Lower leg skin (tissue), 4 donors: ENCODE results near the gene KCTD5. TPM values are rescaled to one million over a fixed set of nuclear protein-coding genes. Genes with fewer than 3 reads are reported as not detected.

ENCODE experiments used
- DNase-seq, 2 donors: peaks; one replicate each; pipeline ENCODE4 v3.0.0-alpha.2; 2019; ENCODE audit warnings: low spot score in 2 of 2
- H3K4me3 ChIP-seq: fragments of 200-600 bp; sonication (generic); 2 replicates; pipeline ENCODE4 v1.5.1; 2017; ENCODE audit warnings: mild to moderate bottlenecking, low read depth; ENCODE audit not compliant: poor library complexity, severe bottlenecking
- CTCF ChIP-seq, 3 donors: fragments of 450-650 bp; IDR thresholded peaks; one replicate each; pipeline ENCODE4 v1.5.1; 2016; ENCODE audit warnings: antibody characterized with exemption in 3 of 3, mild to moderate bottlenecking in 3 of 3, moderate library complexity in 2 of 3
- POLR2A ChIP-seq, 2 donors: fragments of 450-650 bp; IDR thresholded peaks; one replicate each; pipeline ENCODE4 v1.6.1; 2016 to 2017; ENCODE audit warnings: antibody characterized with exemption in 2 of 2, mild to moderate bottlenecking in 1 of 2, moderate library complexity in 1 of 2
- WGBS, 2 donors: methylation state at CpG; one replicate each; pipeline ENCODE4 v1.1.5; 2018; 5-methylcytosine and 5-hydroxymethylcytosine counted together
- intact Hi-C: fragments of 100-400 bp; cut with DNase I; formaldehyde crosslinking; loops from one replicate; pipeline ENCODE4 v1.15.0; 2023; ENCODE audit warnings: low total_unique reads
- total RNA-seq, 4 donors: library from RNA; depleted of rRNA; stranded (reverse); fragments of >200 nt; gene quantifications; one replicate each; pipeline ENCODE4 v1.1.0, GENCODE V29; 2016

The KCTD5 gene
- total RNA-seq, 4 donors from 2014 or later = 34.9 to 61.9 (median 51.1) TPM

DNA sequence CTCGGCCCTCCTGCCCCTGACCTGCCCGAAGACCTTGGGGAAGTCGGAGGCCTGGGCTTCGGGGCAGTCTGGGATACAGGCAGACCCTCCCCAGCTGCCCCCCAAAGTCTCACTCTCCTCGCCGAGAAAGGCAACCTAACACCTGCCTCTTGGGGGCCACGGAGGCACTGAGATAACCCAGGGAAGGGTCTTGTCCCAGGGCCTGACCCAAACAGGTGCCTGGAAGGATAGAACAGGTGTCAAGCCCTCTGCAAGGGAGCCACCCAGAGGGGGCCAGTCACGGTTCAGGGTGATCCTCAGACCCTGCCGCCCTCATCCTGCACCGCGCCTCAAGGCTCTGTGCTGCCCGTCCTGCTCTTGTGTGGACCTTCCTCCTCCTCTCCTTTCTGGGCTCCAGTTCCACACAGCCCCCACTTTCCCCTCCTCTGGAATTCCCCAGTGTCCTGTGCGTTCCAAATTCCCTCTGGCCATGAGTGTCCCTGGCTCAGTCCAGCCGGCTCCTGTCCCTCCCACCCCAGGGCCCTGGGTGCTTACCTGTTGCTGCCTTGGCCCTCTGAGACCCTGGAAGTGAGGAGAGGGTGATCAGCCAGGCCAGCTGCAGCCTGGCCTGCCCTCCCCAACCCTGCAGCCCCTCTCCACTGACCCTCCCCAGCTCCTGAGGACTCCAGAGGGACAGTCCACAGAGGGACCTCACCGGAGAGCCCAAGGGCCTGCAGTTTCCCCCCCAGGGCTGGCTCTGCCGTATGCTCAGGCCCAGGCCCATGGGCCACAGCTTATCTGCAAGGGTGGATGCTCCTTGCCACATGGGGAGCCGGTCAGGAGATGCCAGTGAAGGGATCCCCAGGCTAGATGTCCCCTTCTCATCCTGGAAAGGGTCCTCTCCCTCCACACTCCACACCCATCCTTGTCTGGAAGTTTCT lies 33.9 kb downstream of the KCTD5 start:
- DNase-seq = no peak
- 68 to 79% methylated on average over 13 to 17 of the region's 17 CpGs for WGBS, 2 donors
- intact Hi-C loops = no loop called here
- TF ChIP-seq CTCF (IDR thresholded peaks at IDR 0.05) (no peak), POLR2A (IDR thresholded peaks at IDR 0.05) (no peak)
- H3K4me3 ChIP-seq = no peak overlapping the region

- intact Hi-C loops = no loop called here
- TF ChIP-seq POLR2A (IDR thresholded peaks at IDR 0.05) (no peak), CTCF (IDR thresholded peaks at IDR 0.05) (no peak)
- 78 to 86% methylated on average over 8 to 10 of the region's 10 CpGs for WGBS, 2 donors
- no peak overlapping the region for H3K4me3 ChIP-seq
- DNase-seq = no peak
These were observed 34.6 kb downstream of the KCTD5 start for GRCh38 chr16:2716948-2717347.

GRCh38 chr16:2717383-2718263 lies 35.3 kb downstream of the KCTD5 start:
- no peak for TF ChIP-seq CTCF (IDR thresholded peaks at IDR 0.05)
- no peak for TF ChIP-seq POLR2A (IDR thresholded peaks at IDR 0.05)
- 75 to 87% methylated on average over 21 of the region's 21 CpGs for WGBS, 2 donors
- no peak for DNase-seq
- intact Hi-C loops = no loop called here
- no peak overlapping the region for H3K4me3 ChIP-seq

DNA sequence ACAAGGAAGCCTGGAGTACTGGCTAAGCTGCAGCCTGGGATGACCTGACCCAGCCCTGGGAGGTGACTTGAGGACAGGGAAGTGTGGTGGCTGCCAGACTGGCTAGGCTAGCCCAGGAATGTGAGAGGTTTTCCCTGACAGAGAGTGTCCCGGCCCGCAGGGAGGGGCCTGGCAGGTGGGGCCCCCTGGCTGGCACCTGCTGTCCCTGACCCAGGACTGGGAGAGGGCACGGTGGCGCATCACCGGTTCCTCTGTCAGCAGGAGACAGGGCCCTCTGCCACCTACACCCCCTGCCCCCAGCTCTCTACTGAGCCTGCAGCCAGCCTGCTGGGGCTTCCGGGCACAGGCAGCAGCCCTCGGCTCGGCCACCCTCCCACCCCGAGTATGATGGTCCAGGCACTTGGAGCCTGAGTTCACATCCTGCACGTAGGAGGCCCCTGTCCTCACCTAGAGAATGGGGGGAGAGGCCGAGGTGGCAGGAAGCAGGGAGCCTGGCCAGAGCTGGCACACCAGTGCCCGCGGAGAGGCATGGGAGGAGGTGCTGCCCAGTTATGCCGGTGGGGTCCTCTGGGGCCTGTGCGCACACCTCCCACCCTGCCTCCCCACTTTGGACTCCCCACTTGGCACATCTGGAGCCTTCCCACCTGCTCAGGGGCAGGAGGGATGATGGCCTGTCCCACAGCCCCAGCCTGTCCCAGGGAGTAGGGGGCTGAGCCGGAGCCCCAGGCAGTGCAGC lies 37.2 kb downstream of the KCTD5 start:
- DNase-seq = no peak
- WGBS, 2 donors = 52 to 61% methylated on average over 10 to 14 of the region's 16 CpGs
- intact Hi-C loops = no loop called here
- no peak overlapping the region for H3K4me3 ChIP-seq
- TF ChIP-seq CTCF (IDR thresholded peaks at IDR 0.05) (no peak), POLR2A (IDR thresholded peaks at IDR 0.05) (no peak)

GRCh38 chr16:2720064-2720457 lies 37.7 kb downstream of the KCTD5 start, which contains the start of gene PRSS27:
PRSS27 (minus strand) TSS chr16:2720224; CDS start chr16:2720160, 64 bp downstream.
- peak within 1 kb of the TSS; percentile 45 for H3K4me3 ChIP-seq
- no peak for DNase-seq
- WGBS, 2 donors = 57 to 71% methylated on average over 22 to 23 of the region's 26 CpGs
- intact Hi-C loops = no loop called here
- TF ChIP-seq POLR2A (IDR thresholded peaks at IDR 0.05) = no peak
- no peak for TF ChIP-seq CTCF (IDR thresholded peaks at IDR 0.05)
